IPS DF 6.9 (cell line): ENCODE results near the gene WDR45B.
"Not testable (repeated sequence)": the region's sequence is repeated elsewhere in the genome, so short reads cannot be mapped to it uniquely, and the experiment has no call there.

Experiments used
- DNase-seq: peaks from one replicate; pipeline ENCODE4 v3.0.0-alpha.2; 2013; ENCODE audit warnings: low read depth, low spot score
- H3K27ac ChIP-seq: one replicate; pipeline ENCODE4 v1.5.1; 2013; ENCODE audit warnings: low read length, control low read depth
- H3K27me3 ChIP-seq: 2 replicates; pipeline ENCODE4 v1.6.1; 2013; ENCODE audit warnings: mild to moderate bottlenecking, low read length; ENCODE audit not compliant: control insufficient read depth, insufficient read depth
- H3K36me3 ChIP-seq: 2 replicates; pipeline ENCODE4 v1.6.1; 2013; ENCODE audit warnings: low read length; ENCODE audit not compliant: control insufficient read depth, insufficient read depth
- H3K4me1 ChIP-seq: 2 replicates; pipeline ENCODE4 v1.6.1; 2013; ENCODE audit warnings: low read length; ENCODE audit not compliant: control insufficient read depth, insufficient read depth
- H3K4me3 ChIP-seq: 2 replicates; pipeline ENCODE4 v1.5.1; 2013; ENCODE audit warnings: mild to moderate bottlenecking, low read length
- H3K9me3 ChIP-seq: 2 replicates; pipeline ENCODE4 v1.6.1; 2013; ENCODE audit warnings: low read length, inconsistent platforms; ENCODE audit not compliant: control insufficient read depth, insufficient read depth
- WGBS: extraction: QIAGEN DNeasy Blood & Tissue Kit; methylation state at CpG from one replicate; pipeline ENCODE4 v1.1.7; 2013; ENCODE audit warnings: mixed read lengths, missing lambda C conversion rate; ENCODE audit not compliant: insufficient read length, insufficient coverage; 5-methylcytosine and 5-hydroxymethylcytosine counted together

WDR45B gene

GRCh38 chr17:82583720-82584234, 64.5 kb downstream of the WDR45B start:
- no peak for DNase-seq
- no peaks in the 10 kb centered on the region for H3K9me3 ChIP-seq
- H3K27ac ChIP-seq, result no peak overlapping the region
- no peak overlapping the region for H3K4me3 ChIP-seq
- H3K4me1 ChIP-seq, result no peaks in the 10 kb centered on the region
- peaks cover 37% of the 10 kb centered on the region for H3K36me3 ChIP-seq
- no peaks in the 10 kb centered on the region for H3K27me3 ChIP-seq
- no CpG with 5 or more reads among the region's 28 CpGs for WGBS

- no peak overlapping the region for H3K27ac ChIP-seq
- no peaks in the 10 kb centered on the region for H3K9me3 ChIP-seq
- peaks cover 35% of the 10 kb centered on the region for H3K36me3 ChIP-seq
- DNase-seq, result no peak
- H3K4me3 ChIP-seq, result no peak overlapping the region
- WGBS, result no CpG with 5 or more reads among the region's 11 CpGs
- no peaks in the 10 kb centered on the region for H3K4me1 ChIP-seq
- no peaks in the 10 kb centered on the region for H3K27me3 ChIP-seq
Observed at GRCh38 chr17:82582709-82583108, 65.5 kb downstream of the WDR45B start.

GRCh38 chr17:82582213-82582612, 66.0 kb downstream of the WDR45B start:
- no peaks in the 10 kb centered on the region for H3K9me3 ChIP-seq
- no CpG with 5 or more reads among the region's 8 CpGs for WGBS
- DNase-seq, result no peak
- peaks cover 30% of the 10 kb centered on the region for H3K36me3 ChIP-seq
- H3K4me3 ChIP-seq, result no peak overlapping the region
- H3K27ac ChIP-seq, result no peak overlapping the region
- no peaks in the 10 kb centered on the region for H3K4me1 ChIP-seq
- H3K27me3 ChIP-seq, result no peaks in the 10 kb centered on the region

- not testable (repeated sequence) for H3K4me1 ChIP-seq, H3K9me3 ChIP-seq, H3K27ac ChIP-seq, H3K27me3 ChIP-seq, H3K4me3 ChIP-seq, DNase-seq
- WGBS, result no CpG with 5 or more reads among the region's 4 CpGs
- H3K36me3 ChIP-seq, result peaks cover 20% of the 10 kb centered on the region
Observed at GRCh38 chr17:82579969-82580368, 68.3 kb downstream of the WDR45B start.

- Histone ChIP-seq H3K9me3 (no peaks in the 10 kb centered on the region), H3K36me3 (peaks cover 14% of the 10 kb centered on the region; the same call in 1 of the 2 replicates), H3K4me1 (no peaks in the 10 kb centered on the region), H3K27ac (no peak overlapping the region), H3K4me3 (no peak overlapping the region), H3K27me3 (no peaks in the 10 kb centered on the region)
- no peak for DNase-seq
- no CpG with 5 or more reads among the region's 18 CpGs for WGBS
Observed at GRCh38 chr17:82577300-82577699, 70.9 kb downstream of the WDR45B start.

- not testable (repeated sequence) for H3K27ac ChIP-seq, H3K4me1 ChIP-seq, H3K9me3 ChIP-seq, DNase-seq, H3K4me3 ChIP-seq, H3K27me3 ChIP-seq
- H3K36me3 ChIP-seq, result 0 out of 2 replicates have a peak, but pooled peaks cover 13% of the 10 kb centered on the region
- WGBS, result no CpG with 5 or more reads among the region's 52 CpGs
Observed at GRCh38 chr17:82575581-82576221, 72.5 kb downstream of the WDR45B start.

GRCh38 chr17:82574041-82574440, 74.2 kb downstream of the WDR45B start:
- WGBS, result no CpG with 5 or more reads among the region's 11 CpGs
- Histone ChIP-seq H3K9me3 (no peaks in the 10 kb centered on the region), H3K27me3 (no peaks in the 10 kb centered on the region), H3K36me3 (0 out of 2 replicates have a peak, but pooled peaks cover 13% of the 10 kb centered on the region), H3K27ac (no peak overlapping the region), H3K4me1 (no peaks in the 10 kb centered on the region), H3K4me3 (no peak overlapping the region)
- DNase-seq, result no peak

GRCh38 chr17:82571855-82572254, 76.4 kb downstream of the WDR45B start:
- WGBS, result no CpG with 5 or more reads among the region's 6 CpGs
- no peak for DNase-seq
- Histone ChIP-seq H3K4me3 (no peak overlapping the region), H3K9me3 (no peaks in the 10 kb centered on the region), H3K27me3 (no peaks in the 10 kb centered on the region), H3K36me3 (peaks cover 16% of the 10 kb centered on the region), H3K27ac (no peak overlapping the region), H3K4me1 (no peaks in the 10 kb centered on the region)

- Histone ChIP-seq H3K27ac (no peak overlapping the region), H3K4me3 (no peak overlapping the region), H3K9me3 (no peaks in the 10 kb centered on the region), H3K27me3 (no peaks in the 10 kb centered on the region), H3K36me3 (peaks cover 16% of the 10 kb centered on the region), H3K4me1 (no peaks in the 10 kb centered on the region; the same call in 1 of the 2 replicates)
- no peak for DNase-seq
- WGBS, result no CpG with 5 or more reads among the region's 9 CpGs
Observed at GRCh38 chr17:82570277-82570676, 78.0 kb downstream of the WDR45B start.

- WGBS, result no CpG with 5 or more reads among the region's 11 CpGs
- Histone ChIP-seq H3K36me3 (peaks cover 16% of the 10 kb centered on the region), H3K27ac (no peak overlapping the region), H3K9me3 (no peaks in the 10 kb centered on the region), H3K4me1 (no peaks in the 10 kb centered on the region; the same call in 1 of the 2 replicates), H3K27me3 (no peaks in the 10 kb centered on the region), H3K4me3 (no peak overlapping the region)
- no peak for DNase-seq
Observed at GRCh38 chr17:82569621-82570020, 78.6 kb downstream of the WDR45B start.

GRCh38 chr17:82568997-82569393, 79.2 kb downstream of the WDR45B start:
- no peak overlapping the region for H3K4me3 ChIP-seq
- H3K9me3 ChIP-seq, result no peaks in the 10 kb centered on the region
- H3K27me3 ChIP-seq, result no peaks in the 10 kb centered on the region
- WGBS, result no CpG with 5 or more reads among the region's 10 CpGs
- H3K4me1 ChIP-seq, result no peaks in the 10 kb centered on the region; the same call in 1 of the 2 replicates
- H3K36me3 ChIP-seq, result peaks cover 15% of the 10 kb centered on the region
- DNase-seq, result no peak
- H3K27ac ChIP-seq, result no peak overlapping the region
